ENCODE measurements around the gene CACNA2D4. TPM values are rescaled to one million over a fixed set of nuclear protein-coding genes. Genes with fewer than 3 reads are reported as not detected.

CACNA2D4 gene
- total and polyA plus RNA-seq, 2 of the 13 experiments (the other 11 are each of a cell fraction or from before 2014, with no cell fraction given): 14.2 to 136 TPM

- TF ChIP-seq, protein P1, sequence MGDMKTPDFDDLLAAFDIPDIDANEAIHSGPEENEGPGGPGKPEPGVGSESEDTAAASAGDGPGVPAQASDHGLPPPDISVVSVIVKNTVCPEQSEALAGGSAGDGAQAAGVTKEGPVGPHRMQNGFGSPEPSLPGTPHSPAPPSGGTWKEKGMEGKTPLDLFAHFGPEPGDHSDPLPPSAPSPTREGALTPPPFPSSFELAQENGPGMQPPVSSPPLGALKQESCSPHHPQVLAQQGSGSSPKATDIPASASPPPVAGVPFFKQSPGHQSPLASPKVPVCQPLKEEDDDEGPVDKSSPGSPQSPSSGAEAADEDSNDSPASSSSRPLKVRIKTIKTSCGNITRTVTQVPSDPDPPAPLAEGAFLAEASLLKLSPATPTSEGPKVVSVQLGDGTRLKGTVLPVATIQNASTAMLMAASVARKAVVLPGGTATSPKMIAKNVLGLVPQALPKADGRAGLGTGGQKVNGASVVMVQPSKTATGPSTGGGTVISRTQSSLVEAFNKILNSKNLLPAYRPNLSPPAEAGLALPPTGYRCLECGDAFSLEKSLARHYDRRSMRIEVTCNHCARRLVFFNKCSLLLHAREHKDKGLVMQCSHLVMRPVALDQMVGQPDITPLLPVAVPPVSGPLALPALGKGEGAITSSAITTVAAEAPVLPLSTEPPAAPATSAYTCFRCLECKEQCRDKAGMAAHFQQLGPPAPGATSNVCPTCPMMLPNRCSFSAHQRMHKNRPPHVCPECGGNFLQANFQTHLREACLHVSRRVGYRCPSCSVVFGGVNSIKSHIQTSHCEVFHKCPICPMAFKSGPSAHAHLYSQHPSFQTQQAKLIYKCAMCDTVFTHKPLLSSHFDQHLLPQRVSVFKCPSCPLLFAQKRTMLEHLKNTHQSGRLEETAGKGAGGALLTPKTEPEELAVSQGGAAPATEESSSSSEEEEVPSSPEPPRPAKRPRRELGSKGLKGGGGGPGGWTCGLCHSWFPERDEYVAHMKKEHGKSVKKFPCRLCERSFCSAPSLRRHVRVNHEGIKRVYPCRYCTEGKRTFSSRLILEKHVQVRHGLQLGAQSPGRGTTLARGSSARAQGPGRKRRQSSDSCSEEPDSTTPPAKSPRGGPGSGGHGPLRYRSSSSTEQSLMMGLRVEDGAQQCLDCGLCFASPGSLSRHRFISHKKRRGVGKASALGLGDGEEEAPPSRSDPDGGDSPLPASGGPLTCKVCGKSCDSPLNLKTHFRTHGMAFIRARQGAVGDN (CRISPR knock-in tag; IDR thresholded peaks at IDR 0.05): peak; percentile 87
- TF ChIP-seq ETV5 (CRISPR knock-in tag; IDR thresholded peaks at IDR 0.05; ENCODE audit: borderline replicate concordance) (peak; percentile 86), PAWR (CRISPR knock-in tag; IDR thresholded peaks at IDR 0.05; ENCODE audit: borderline replicate concordance) (no peak), CREM (IDR thresholded peaks at IDR 0.05) (peak; percentile 51; the same call in 1 of the 2 replicates), CREM (CRISPR knock-in tag; IDR thresholded peaks at IDR 0.05) (no peak), THYN1 (CRISPR knock-in tag; IDR thresholded peaks at IDR 0.05; ENCODE audit: borderline replicate concordance, low read depth) (no peak), POLR2A (IDR thresholded peaks at IDR 0.05; ENCODE audit: insufficient read depth in 1 of 2, low read depth in 2 of 2, low read length in 2 of 2) (peak; percentile 13 to 48; a peak in 3 of 4 replicates), DNMT1 (CRISPR knock-in tag; IDR thresholded peaks at IDR 0.05) (peak; percentile 68; the same call in 1 of the 2 replicates), RNF2 (conservative IDR thresholded peaks at IDR 0.05; ENCODE audit: low read depth) (no peak), DR1 (CRISPR knock-in tag; IDR thresholded peaks at IDR 0.05) (no peak), ZBTB37 (CRISPR knock-in tag; IDR thresholded peaks at IDR 0.05) (no peak), PAXIP1 (CRISPR knock-in tag; conservative IDR thresholded peaks at IDR 0.05) (peak; percentile 77), SAFB2 (CRISPR knock-in tag; IDR thresholded peaks at IDR 0.05; ENCODE audit: borderline replicate concordance, low read depth) (0 out of 2 replicates have a peak, but pooled peaks have one; percentile 38), ZNF143 (CRISPR knock-in tag; IDR thresholded peaks at IDR 0.05) (peak; percentile 23)
- TF ChIP-seq, protein P2, sequence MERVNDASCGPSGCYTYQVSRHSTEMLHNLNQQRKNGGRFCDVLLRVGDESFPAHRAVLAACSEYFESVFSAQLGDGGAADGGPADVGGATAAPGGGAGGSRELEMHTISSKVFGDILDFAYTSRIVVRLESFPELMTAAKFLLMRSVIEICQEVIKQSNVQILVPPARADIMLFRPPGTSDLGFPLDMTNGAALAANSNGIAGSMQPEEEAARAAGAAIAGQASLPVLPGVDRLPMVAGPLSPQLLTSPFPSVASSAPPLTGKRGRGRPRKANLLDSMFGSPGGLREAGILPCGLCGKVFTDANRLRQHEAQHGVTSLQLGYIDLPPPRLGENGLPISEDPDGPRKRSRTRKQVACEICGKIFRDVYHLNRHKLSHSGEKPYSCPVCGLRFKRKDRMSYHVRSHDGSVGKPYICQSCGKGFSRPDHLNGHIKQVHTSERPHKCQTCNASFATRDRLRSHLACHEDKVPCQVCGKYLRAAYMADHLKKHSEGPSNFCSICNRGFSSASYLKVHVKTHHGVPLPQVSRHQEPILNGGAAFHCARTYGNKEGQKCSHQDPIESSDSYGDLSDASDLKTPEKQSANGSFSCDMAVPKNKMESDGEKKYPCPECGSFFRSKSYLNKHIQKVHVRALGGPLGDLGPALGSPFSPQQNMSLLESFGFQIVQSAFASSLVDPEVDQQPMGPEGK (CRISPR knock-in tag; IDR thresholded peaks at IDR 0.05): peak; percentile 47
- TF ChIP-seq, protein P3, sequence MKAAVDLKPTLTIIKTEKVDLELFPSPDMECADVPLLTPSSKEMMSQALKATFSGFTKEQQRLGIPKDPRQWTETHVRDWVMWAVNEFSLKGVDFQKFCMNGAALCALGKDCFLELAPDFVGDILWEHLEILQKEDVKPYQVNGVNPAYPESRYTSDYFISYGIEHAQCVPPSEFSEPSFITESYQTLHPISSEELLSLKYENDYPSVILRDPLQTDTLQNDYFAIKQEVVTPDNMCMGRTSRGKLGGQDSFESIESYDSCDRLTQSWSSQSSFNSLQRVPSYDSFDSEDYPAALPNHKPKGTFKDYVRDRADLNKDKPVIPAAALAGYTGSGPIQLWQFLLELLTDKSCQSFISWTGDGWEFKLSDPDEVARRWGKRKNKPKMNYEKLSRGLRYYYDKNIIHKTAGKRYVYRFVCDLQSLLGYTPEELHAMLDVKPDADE (CRISPR knock-in tag; IDR thresholded peaks at IDR 0.05): no peak
Observed at GRCh38 chr12:1811281-1811947, 107.0 kb downstream of the CACNA2D4 start (continued).
